HepG2 (cell line): Measurements from ENCODE around the gene TMEM127.

ENCODE experiments used
- EP300 ChIP-seq, 3 experiments: sonication (generic) in 1 of 3; formaldehyde crosslinking in 1 of 3; IDR thresholded peaks; 2 replicates each; pipeline versions ENCODE4 v1.5.1 to v1.6.1; 2011 to 2020; ENCODE audit warnings: low read depth in 2 of 3, low read length in 2 of 3, borderline replicate concordance in 1 of 3, improper control_type of control experiment in 1 of 3, mild to moderate bottlenecking in 1 of 3, missing genetic modification reagents in 1 of 3, moderate library complexity in 1 of 3
- TF ChIP-seq, protein P1 (sequence below): sonication (generic); IDR thresholded peaks from 2 replicates; pipeline ENCODE4 v1.6.1; 2016; ENCODE audit warnings: low read depth, borderline replicate concordance

DNA sequence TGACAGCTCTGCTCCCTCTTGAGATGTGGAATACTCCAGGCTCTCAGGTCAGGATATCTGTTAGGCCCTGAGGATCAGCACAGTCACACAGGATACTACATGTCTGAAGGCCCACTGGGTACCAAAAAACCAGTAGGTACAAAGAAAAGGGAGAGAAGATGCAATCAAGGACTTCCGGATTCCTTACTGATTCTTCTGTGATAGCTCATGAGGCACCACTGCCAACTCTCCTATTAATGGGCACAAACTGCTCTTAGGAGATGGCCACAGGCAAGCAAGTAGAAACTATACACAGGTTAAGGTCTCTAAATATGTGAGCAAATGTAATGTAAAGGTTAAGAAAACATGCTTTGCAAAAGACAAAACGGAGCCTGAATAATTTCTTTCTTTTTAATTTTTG is 3.5 kb downstream of the TMEM127 start:
- TF ChIP-seq, protein P1, sequence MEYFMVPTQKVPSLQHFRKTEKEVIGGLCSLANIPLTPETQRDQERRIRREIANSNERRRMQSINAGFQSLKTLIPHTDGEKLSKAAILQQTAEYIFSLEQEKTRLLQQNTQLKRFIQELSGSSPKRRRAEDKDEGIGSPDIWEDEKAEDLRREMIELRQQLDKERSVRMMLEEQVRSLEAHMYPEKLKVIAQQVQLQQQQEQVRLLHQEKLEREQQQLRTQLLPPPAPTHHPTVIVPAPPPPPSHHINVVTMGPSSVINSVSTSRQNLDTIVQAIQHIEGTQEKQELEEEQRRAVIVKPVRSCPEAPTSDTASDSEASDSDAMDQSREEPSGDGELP, result no peak
- TF ChIP-seq EP300 (IDR thresholded peaks at IDR 0.05; ENCODE audit: low read depth in 2 of 2, low read length in 2 of 2), result no peak
- TF ChIP-seq EP300 (CRISPR knock-in tag; IDR thresholded peaks at IDR 0.05; ENCODE audit: borderline replicate concordance), result no peak
